Parathyroid adenoma (tissue), 2 donors: ENCODE data around the gene CASTOR1.

ENCODE experiments used
- H2AFZ ChIP-seq: fragments of 300-600 bp; sonication (generic); one replicate; pipeline ENCODE4 v1.7.0; 2017; ENCODE audit warnings: antibody characterized with exemption, mild to moderate bottlenecking
- H3K27ac ChIP-seq: fragments of 300-600 bp; sonication (generic); one replicate; pipeline ENCODE4 v1.7.0; 2017
- H3K27me3 ChIP-seq: fragments of 300-600 bp; sonication (generic); one replicate; pipeline ENCODE4 v1.7.0; 2017; ENCODE audit warnings: low read length; ENCODE audit not compliant: control insufficient read depth, insufficient read depth
- H3K36me3 ChIP-seq: fragments of 300-600 bp; sonication (generic); one replicate; pipeline ENCODE4 v1.7.0; 2017; ENCODE audit warnings: low read length; ENCODE audit not compliant: control insufficient read depth, insufficient read depth
- H3K4me1 ChIP-seq: fragments of 300-600 bp; sonication (generic); one replicate; pipeline ENCODE4 v1.7.0; 2017; ENCODE audit warnings: control low read depth
- H3K4me2 ChIP-seq: fragments of 300-600 bp; sonication (generic); one replicate; pipeline ENCODE4 v1.7.0; 2017; ENCODE audit warnings: low read length
- H3K4me3 ChIP-seq: fragments of 300-600 bp; sonication (generic); one replicate; pipeline ENCODE4 v1.7.0; 2017; ENCODE audit warnings: low read depth, low read length
- H3K79me2 ChIP-seq: fragments of 300-600 bp; sonication (generic); one replicate; pipeline ENCODE4 v1.7.0; 2017; ENCODE audit warnings: control low read depth
- H3K9ac ChIP-seq: fragments of 300-600 bp; sonication (generic); one replicate; pipeline ENCODE4 v1.7.0; 2017; ENCODE audit warnings: mild to moderate bottlenecking
- H3K9me3 ChIP-seq: fragments of 300-600 bp; sonication (generic); one replicate; pipeline ENCODE4 v1.7.0; 2017; ENCODE audit warnings: low read length; ENCODE audit not compliant: control insufficient read depth
- CTCF ChIP-seq: fragments of 300-600 bp; sonication (generic); IDR thresholded peaks from one replicate; pipeline ENCODE4 v1.7.0; 2017; ENCODE audit warnings: antibody characterized with exemption, mild to moderate bottlenecking
- donor health status: primary hyperparathyroidism.

CASTOR1 gene

GRCh38 chr22:30306627-30307011, 17.3 kb upstream of the CASTOR1 start:
- H3K4me3 ChIP-seq = peak overlapping the region; percentile 22
- H3K27ac ChIP-seq = peak overlapping the region; percentile 74
- no peak overlapping the region for H2AFZ ChIP-seq
- no peak for TF ChIP-seq CTCF
- peaks cover 76% of the 10 kb centered on the region for H3K4me1 ChIP-seq
- no peaks in the 10 kb centered on the region for H3K36me3 ChIP-seq
- no peak overlapping the region for H3K9ac ChIP-seq
- no peaks in the 10 kb centered on the region for H3K9me3 ChIP-seq
- peak overlapping the region; percentile 10 for H3K4me2 ChIP-seq
- H3K79me2 ChIP-seq = peaks cover 30% of the 10 kb centered on the region
- no peaks in the 10 kb centered on the region for H3K27me3 ChIP-seq

GRCh38 chr22:30305906-30306626, 16.8 kb upstream of the CASTOR1 start:
- Histone ChIP-seq H2AFZ (no peak overlapping the region), H3K4me1 (peaks cover 74% of the 10 kb centered on the region), H3K4me2 (peak overlapping the region; percentile 10), H3K9ac (no peak overlapping the region), H3K36me3 (no peaks in the 10 kb centered on the region), H3K27me3 (no peaks in the 10 kb centered on the region), H3K4me3 (peak overlapping the region; percentile 22), H3K79me2 (peaks cover 32% of the 10 kb centered on the region), H3K9me3 (no peaks in the 10 kb centered on the region), H3K27ac (peak overlapping the region; percentile 74)
- TF ChIP-seq CTCF = no peak

- Histone ChIP-seq H3K4me2 (peak overlapping the region; percentile 10), H3K79me2 (peaks cover 32% of the 10 kb centered on the region), H3K9ac (no peak overlapping the region), H3K4me3 (peak overlapping the region; percentile 1), H3K27ac (peak overlapping the region; percentile 74), H3K4me1 (peaks cover 69% of the 10 kb centered on the region), H3K27me3 (no peaks in the 10 kb centered on the region), H3K36me3 (no peaks in the 10 kb centered on the region), H2AFZ (no peak overlapping the region), H3K9me3 (no peaks in the 10 kb centered on the region)
- no peak for TF ChIP-seq CTCF
These were observed 16.2 kb upstream of the CASTOR1 start for GRCh38 chr22:30305519-30305905.

GRCh38 chr22:30304495-30305244, 15.4 kb upstream of the CASTOR1 start:
- Histone ChIP-seq H3K9me3 (no peaks in the 10 kb centered on the region), H3K27ac (peak overlapping the region; percentile 74), H3K4me2 (peak overlapping the region; percentile 36), H2AFZ (no peak overlapping the region), H3K27me3 (no peaks in the 10 kb centered on the region), H3K9ac (no peak overlapping the region), H3K4me3 (peak overlapping the region; percentile 1), H3K36me3 (no peaks in the 10 kb centered on the region), H3K79me2 (peaks cover 30% of the 10 kb centered on the region), H3K4me1 (peaks cover 65% of the 10 kb centered on the region)
- no peak for TF ChIP-seq CTCF
